ENCODE measurements around the gene CRYBG1. TPM values are rescaled to one million over a fixed set of nuclear protein-coding genes. Genes with fewer than 3 reads are reported as not detected.

Gene CRYBG1
- polyA plus RNA-seq, 1 donor (not counting 4 experiments of a cell fraction or from before 2014, with no cell fraction given) = 54.7 TPM

GRCh38 chr6:106617302-106617701, 256.8 kb downstream of the CRYBG1 start:
- dilution Hi-C loops (cut with MboI; ENCODE audit: extremely low pct_ligation_motif_present, low sequenced_read_pairs) = no loop called here
- DNase-seq (ENCODE audit: low read depth, low spot score) (no peak), FAIRE-seq (peak; percentile 13)
- Histone ChIP-seq H3K36me3 (ENCODE audit: control insufficient read depth in 2 of 2, extremely low read depth in 1 of 2, insufficient read depth in 2 of 2, low read length in 2 of 2) (peaks cover 0 to 2% of the 10 kb centered on the region in 2 experiments), H3K4me1 (ENCODE audit: control insufficient read depth, extremely low read depth, insufficient read depth, low read length) (no peaks in the 10 kb centered on the region), H2AFZ (ENCODE audit: control insufficient read depth, low read length) (no peak overlapping the region), H3K4me2 (ENCODE audit: control insufficient read depth, extremely low read depth, insufficient read depth, low read depth, low read length) (no peak overlapping the region), H3K9me3 (ENCODE audit: control insufficient read depth, low read depth, low read length) (no peaks in the 10 kb centered on the region), H3K9ac (ENCODE audit: control insufficient read depth, extremely low read depth, insufficient read depth, low read length) (no peak overlapping the region), H3K27ac (ENCODE audit: control insufficient read depth, insufficient read depth, low read length) (no peak overlapping the region), H4K20me1 (ENCODE audit: control insufficient read depth, extremely low read depth, insufficient read depth, low read length) (no peaks in the 10 kb centered on the region), H3K27me3 (ENCODE audit: control insufficient read depth, extremely low read depth, insufficient read depth, low read length) (no peaks in the 10 kb centered on the region), H3K79me2 (ENCODE audit: control insufficient read depth, insufficient read depth, low read length) (no peaks in the 10 kb centered on the region), H3K4me3 (ENCODE audit: control insufficient read depth in 2 of 3, extremely low read depth in 1 of 3, insufficient read depth in 2 of 3, low read depth in 1 of 3, low read length in 3 of 3) (no peak overlapping the region), H3K9me1 (ENCODE audit: control insufficient read depth, extremely low read depth, insufficient read depth, low read length) (no peaks in the 10 kb centered on the region)
- no peak for TF ChIP-seq EZH2 (IDR thresholded peaks at IDR 0.05; ENCODE audit: low read length)
- no peak for TF ChIP-seq CTCF (optimal IDR thresholded peaks at IDR 0.05 in 1 of 3, IDR thresholded peaks at IDR 0.05 in 1 of 3, conservative IDR thresholded peaks at IDR 0.05 in 1 of 3; ENCODE audit: extremely low read depth in 1 of 3, insufficient read depth in 2 of 3, low read length in 3 of 3)

GRCh38 chr6:106617857-106618256, 257.3 kb downstream of the CRYBG1 start:
- no peaks in the 10 kb centered on the region for H3K9me3 ChIP-seq (ENCODE audit: control insufficient read depth, low read depth, low read length)
- no peak overlapping the region for H3K27ac ChIP-seq (ENCODE audit: control insufficient read depth, insufficient read depth, low read length)
- H3K4me1 ChIP-seq (ENCODE audit: control insufficient read depth, extremely low read depth, insufficient read depth, low read length) = no peaks in the 10 kb centered on the region
- no peaks in the 10 kb centered on the region for H3K27me3 ChIP-seq (ENCODE audit: control insufficient read depth, extremely low read depth, insufficient read depth, low read length)
- no peaks in the 10 kb centered on the region for H4K20me1 ChIP-seq (ENCODE audit: control insufficient read depth, extremely low read depth, insufficient read depth, low read length)
- TF ChIP-seq CTCF (optimal IDR thresholded peaks at IDR 0.05 in 1 of 3, IDR thresholded peaks at IDR 0.05 in 1 of 3, conservative IDR thresholded peaks at IDR 0.05 in 1 of 3; ENCODE audit: extremely low read depth in 1 of 3, insufficient read depth in 2 of 3, low read length in 3 of 3) = no peak
- TF ChIP-seq EZH2 (IDR thresholded peaks at IDR 0.05; ENCODE audit: low read length) = no peak
- peaks cover 0 to 2% of the 10 kb centered on the region in 2 experiments for H3K36me3 ChIP-seq (ENCODE audit: control insufficient read depth in 2 of 2, extremely low read depth in 1 of 2, insufficient read depth in 2 of 2, low read length in 2 of 2)
- no peak overlapping the region for H3K4me2 ChIP-seq (ENCODE audit: control insufficient read depth, extremely low read depth, insufficient read depth, low read depth, low read length)
- H3K79me2 ChIP-seq (ENCODE audit: control insufficient read depth, insufficient read depth, low read length) = no peaks in the 10 kb centered on the region
- H2AFZ ChIP-seq (ENCODE audit: control insufficient read depth, low read length) = no peak overlapping the region
- H3K4me3 ChIP-seq (ENCODE audit: control insufficient read depth in 2 of 3, extremely low read depth in 1 of 3, insufficient read depth in 2 of 3, low read depth in 1 of 3, low read length in 3 of 3) = no peak overlapping the region
- dilution Hi-C loops (cut with MboI; ENCODE audit: extremely low pct_ligation_motif_present, low sequenced_read_pairs) = no loop called here
- DNase-seq (ENCODE audit: low read depth, low spot score) (no peak), FAIRE-seq (no peak)
- no peaks in the 10 kb centered on the region for H3K9me1 ChIP-seq (ENCODE audit: control insufficient read depth, extremely low read depth, insufficient read depth, low read length)
- no peak overlapping the region for H3K9ac ChIP-seq (ENCODE audit: control insufficient read depth, extremely low read depth, insufficient read depth, low read length)
